HL-60 (cell line): Measurements from ENCODE around the gene CCDC87.

ENCODE experiments used
- CTCF ChIP-seq: IDR thresholded peaks from one replicate; pipeline ENCODE4 v1.5.1; 2011; ENCODE audit warnings: low read length, control low read depth, inconsistent platforms; ENCODE audit not compliant: insufficient read depth
- GABPA ChIP-seq: IDR thresholded peaks from 2 replicates; pipeline ENCODE4 v1.6.1; 2012; ENCODE audit warnings: low read depth
- POLR2AphosphoS5 ChIP-seq: IDR thresholded peaks from 2 replicates; pipeline ENCODE4 v1.6.1; 2012; ENCODE audit warnings: low read depth

GRCh38 chr11:66570850-66571180 is 22.0 kb downstream of the CCDC87 start:
- TF ChIP-seq CTCF (no peak), POLR2AphosphoS5 (no peak), GABPA (no peak)
